ENCODE data around the gene FTO.

DNA sequence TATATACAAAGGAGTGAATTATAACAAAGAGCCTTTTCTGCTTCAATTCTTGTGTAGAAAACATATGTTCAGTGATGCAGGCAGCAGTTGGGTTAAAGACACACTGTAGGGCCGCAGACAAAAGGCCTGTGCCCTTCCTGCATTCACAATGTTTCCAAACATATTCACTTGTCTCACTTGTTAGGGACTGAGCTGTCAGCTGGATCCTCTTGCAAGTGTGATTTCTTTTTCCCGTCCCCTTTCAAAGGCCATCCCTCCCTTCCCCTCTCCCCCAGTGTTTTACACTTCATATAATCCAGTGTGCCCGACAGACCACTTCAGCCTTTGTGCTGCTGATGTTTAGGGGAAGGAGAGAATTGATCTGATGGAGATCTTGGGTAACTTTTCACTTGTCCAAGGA lies 217.0 kb downstream of the FTO start:
- TF ChIP-seq, protein P1, sequence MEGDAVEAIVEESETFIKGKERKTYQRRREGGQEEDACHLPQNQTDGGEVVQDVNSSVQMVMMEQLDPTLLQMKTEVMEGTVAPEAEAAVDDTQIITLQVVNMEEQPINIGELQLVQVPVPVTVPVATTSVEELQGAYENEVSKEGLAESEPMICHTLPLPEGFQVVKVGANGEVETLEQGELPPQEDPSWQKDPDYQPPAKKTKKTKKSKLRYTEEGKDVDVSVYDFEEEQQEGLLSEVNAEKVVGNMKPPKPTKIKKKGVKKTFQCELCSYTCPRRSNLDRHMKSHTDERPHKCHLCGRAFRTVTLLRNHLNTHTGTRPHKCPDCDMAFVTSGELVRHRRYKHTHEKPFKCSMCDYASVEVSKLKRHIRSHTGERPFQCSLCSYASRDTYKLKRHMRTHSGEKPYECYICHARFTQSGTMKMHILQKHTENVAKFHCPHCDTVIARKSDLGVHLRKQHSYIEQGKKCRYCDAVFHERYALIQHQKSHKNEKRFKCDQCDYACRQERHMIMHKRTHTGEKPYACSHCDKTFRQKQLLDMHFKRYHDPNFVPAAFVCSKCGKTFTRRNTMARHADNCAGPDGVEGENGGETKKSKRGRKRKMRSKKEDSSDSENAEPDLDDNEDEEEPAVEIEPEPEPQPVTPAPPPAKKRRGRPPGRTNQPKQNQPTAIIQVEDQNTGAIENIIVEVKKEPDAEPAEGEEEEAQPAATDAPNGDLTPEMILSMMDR (IDR thresholded peaks at IDR 0.05; ENCODE audit: poor library complexity), result no peak
- TF ChIP-seq EZH2phosphoT487 (IDR thresholded peaks at IDR 0.05; ENCODE audit: low read depth, severe bottlenecking, unreplicated experiment), result no peak

Data from hepatocyte (in vitro differentiated cells).